Fibroblast of peridontal ligament (primary cell): ENCODE measurements around the gene PABPC1L2A.
"Not testable (repeated sequence)": the region's sequence is repeated elsewhere in the genome, so short reads cannot be mapped to it uniquely, and the experiment has no call there.

ENCODE experiments used
- DNase-seq: peaks from one replicate; pipeline ENCODE4 v3.0.0-alpha.2; 2010; ENCODE audit errors: extremely low read depth

PABPC1L2A gene

GRCh38 chrX:73079024-73079562, at the start of gene PABPC1L2A:
Gene PABPC1L2A (minus strand): TSS chrX:73079512. CDS start chrX:73079386, 126 bp downstream.
- DNase-seq, result not testable (repeated sequence)

- no peak for DNase-seq
These were observed 48.5 kb upstream of the PABPC1L2A start for GRCh38 chrX:73127700-73128241.

GRCh38 chrX:73126240-73126639, 46.9 kb upstream of the PABPC1L2A start:
- DNase-seq, result no peak

GRCh38 chrX:73099505-73099904, 20.2 kb upstream of the PABPC1L2A start:
- not testable (repeated sequence) for DNase-seq

GRCh38 chrX:73086766-73087165, 7.5 kb upstream of the PABPC1L2A start:
- peak; percentile 0 for DNase-seq

- DNase-seq, result not testable (repeated sequence)
These were observed 572 bp upstream of the PABPC1L2A start for GRCh38 chrX:73079884-73080283.

GRCh38 chrX:73078597-73078996, 715 bp downstream of the PABPC1L2A start:
- DNase-seq, result not testable (repeated sequence)

GRCh38 chrX:73076838-73077237, 2.5 kb downstream of the PABPC1L2A start:
- no peak for DNase-seq

- no peak for DNase-seq
These were observed 9.8 kb downstream of the PABPC1L2A start for GRCh38 chrX:73069365-73070035.

GRCh38 chrX:73068467-73069364, 10.6 kb downstream of the PABPC1L2A start:
- DNase-seq, result no peak

- not testable (repeated sequence) for DNase-seq
These were observed 11.4 kb downstream of the PABPC1L2A start for GRCh38 chrX:73067761-73068466.

- no peak for DNase-seq
These were observed 50.4 kb downstream of the PABPC1L2A start for GRCh38 chrX:73028876-73029275.
